ENCODE data around the gene L1TD1.
"Not testable (repeated sequence)": the region's sequence is repeated elsewhere in the genome, so short reads cannot be mapped to it uniquely, and the experiment has no call there.

L1TD1 gene

GRCh38 chr1:62194651-62195544, at the start of gene L1TD1:
TSS of gene L1TD1 (plus strand) at chr1:62194849. CDS start at chr1:62206629, 11,780 bp downstream.
- Histone ChIP-seq H3K9ac (ENCODE audit: low read length) (peak within 1 kb of the TSS; percentile 100), H3K36me3 (ENCODE audit: control insufficient read depth, insufficient read depth, low read length) (peaks cover 44% of the 10 kb centered on the region), H3K9me3 (ENCODE audit: control insufficient read depth, insufficient read depth, low read depth, low read length) (no peaks in the 10 kb centered on the region), H3K27me3 (ENCODE audit: control insufficient read depth, insufficient read depth, low read length) (no peaks in the 10 kb centered on the region), H3K4me1 (ENCODE audit: control insufficient read depth, insufficient read depth, low read length) (peaks cover 37% of the 10 kb centered on the region), H3K4me3 (ENCODE audit: low read depth, low read length) (peak within 1 kb of the TSS; percentile 99), H3K27ac (ENCODE audit: low read depth, low read length) (peak within 1 kb of the TSS; percentile 100)

DNA sequence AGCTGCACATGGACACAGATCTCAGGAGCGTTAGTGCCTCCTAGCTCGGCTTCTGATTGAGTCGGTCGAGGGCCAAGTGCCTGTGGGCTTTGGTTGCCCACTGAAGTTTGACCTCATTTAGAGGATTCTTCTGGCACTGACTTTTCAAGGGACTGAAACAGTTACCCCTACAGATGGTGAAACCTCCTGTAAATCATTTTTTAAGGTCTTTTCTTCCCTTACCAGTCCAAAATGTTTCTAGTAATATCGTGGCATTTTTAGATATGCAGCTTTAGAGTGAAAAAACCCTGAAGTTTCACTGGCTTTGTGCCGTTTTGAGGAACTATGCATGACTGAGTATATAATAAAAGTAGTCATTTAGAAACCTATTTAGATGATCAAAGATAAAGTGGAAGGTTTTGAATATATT, 34.7 kb upstream of the L1TD1 start:
- H3K36me3 ChIP-seq (ENCODE audit: control insufficient read depth, insufficient read depth, low read length): no peaks in the 10 kb centered on the region
- no peak overlapping the region for H3K9ac ChIP-seq (ENCODE audit: low read length)

GRCh38 chr1:62161711-62162110, 32.9 kb upstream of the L1TD1 start:
- H3K4me3 ChIP-seq (ENCODE audit: low read depth, low read length): no peak overlapping the region
- no peak overlapping the region for H3K9ac ChIP-seq (ENCODE audit: low read length)
- H3K9me3 ChIP-seq (ENCODE audit: control insufficient read depth, insufficient read depth, low read depth, low read length): no peaks in the 10 kb centered on the region
- H3K4me1 ChIP-seq (ENCODE audit: control insufficient read depth, insufficient read depth, low read length): no peaks in the 10 kb centered on the region
- no peaks in the 10 kb centered on the region for H3K27me3 ChIP-seq (ENCODE audit: control insufficient read depth, insufficient read depth, low read length)
- no peaks in the 10 kb centered on the region for H3K36me3 ChIP-seq (ENCODE audit: control insufficient read depth, insufficient read depth, low read length)
- no peak overlapping the region for H3K27ac ChIP-seq (ENCODE audit: low read depth, low read length)

More for the DNA sequence above, 34.7 kb upstream of the L1TD1 start:
- Histone ChIP-seq H3K4me3 (ENCODE audit: low read depth, low read length) (no peak overlapping the region), H3K27me3 (ENCODE audit: control insufficient read depth, insufficient read depth, low read length) (no peaks in the 10 kb centered on the region), H3K9me3 (ENCODE audit: control insufficient read depth, insufficient read depth, low read depth, low read length) (no peaks in the 10 kb centered on the region), H3K4me1 (ENCODE audit: control insufficient read depth, insufficient read depth, low read length) (no peaks in the 10 kb centered on the region), H3K27ac (ENCODE audit: low read depth, low read length) (no peak overlapping the region)

- H3K9me3 ChIP-seq (ENCODE audit: control insufficient read depth, insufficient read depth, low read depth, low read length); H3K36me3 ChIP-seq (ENCODE audit: control insufficient read depth, insufficient read depth, low read length); H3K27me3 ChIP-seq (ENCODE audit: control insufficient read depth, insufficient read depth, low read length); H3K4me1 ChIP-seq (ENCODE audit: control insufficient read depth, insufficient read depth, low read length); H3K9ac ChIP-seq (ENCODE audit: low read length); H3K27ac ChIP-seq (ENCODE audit: low read depth, low read length); H3K4me3 ChIP-seq (ENCODE audit: low read depth, low read length): not testable (repeated sequence)
Observed at GRCh38 chr1:62170380-62170779, 24.3 kb upstream of the L1TD1 start.

DNA sequence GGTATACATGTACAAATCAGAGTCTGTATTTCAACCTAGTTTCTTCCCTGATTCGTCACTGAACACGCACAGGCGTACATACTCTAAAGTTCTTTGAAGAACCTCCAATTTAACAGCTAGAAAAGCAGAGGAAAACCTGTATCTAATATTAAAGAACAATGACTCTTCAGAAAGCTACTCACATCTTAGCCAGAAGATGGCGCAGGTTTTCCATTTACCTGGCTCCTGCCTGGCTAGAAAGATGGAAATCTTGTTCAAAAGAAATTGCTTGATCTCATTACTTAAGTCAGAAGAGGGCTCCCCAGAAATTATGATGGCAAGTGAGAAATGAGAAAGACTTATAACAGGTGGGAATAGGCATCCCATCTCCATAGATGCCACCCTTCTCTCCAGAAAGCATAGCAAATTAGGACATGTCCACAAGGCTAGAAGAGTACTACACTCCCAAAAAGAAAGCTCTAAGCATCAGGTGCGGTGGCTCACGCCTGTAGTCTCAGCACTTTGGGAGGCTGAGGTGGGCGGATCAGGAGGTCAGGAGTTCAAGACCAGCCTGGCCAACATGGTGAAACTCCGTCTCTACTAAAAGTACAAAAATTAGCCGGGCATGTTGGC, 19.0 kb upstream of the L1TD1 start:
- H3K27ac ChIP-seq (ENCODE audit: low read depth, low read length): no peak overlapping the region
- H3K27me3 ChIP-seq (ENCODE audit: control insufficient read depth, insufficient read depth, low read length): no peaks in the 10 kb centered on the region
- no peaks in the 10 kb centered on the region for H3K36me3 ChIP-seq (ENCODE audit: control insufficient read depth, insufficient read depth, low read length)
- no peak overlapping the region for H3K9ac ChIP-seq (ENCODE audit: low read length)
- H3K9me3 ChIP-seq (ENCODE audit: control insufficient read depth, insufficient read depth, low read depth, low read length): no peaks in the 10 kb centered on the region
- peaks cover 29% of the 10 kb centered on the region for H3K4me1 ChIP-seq (ENCODE audit: control insufficient read depth, insufficient read depth, low read length)
- H3K4me3 ChIP-seq (ENCODE audit: low read depth, low read length): no peak overlapping the region

DNA sequence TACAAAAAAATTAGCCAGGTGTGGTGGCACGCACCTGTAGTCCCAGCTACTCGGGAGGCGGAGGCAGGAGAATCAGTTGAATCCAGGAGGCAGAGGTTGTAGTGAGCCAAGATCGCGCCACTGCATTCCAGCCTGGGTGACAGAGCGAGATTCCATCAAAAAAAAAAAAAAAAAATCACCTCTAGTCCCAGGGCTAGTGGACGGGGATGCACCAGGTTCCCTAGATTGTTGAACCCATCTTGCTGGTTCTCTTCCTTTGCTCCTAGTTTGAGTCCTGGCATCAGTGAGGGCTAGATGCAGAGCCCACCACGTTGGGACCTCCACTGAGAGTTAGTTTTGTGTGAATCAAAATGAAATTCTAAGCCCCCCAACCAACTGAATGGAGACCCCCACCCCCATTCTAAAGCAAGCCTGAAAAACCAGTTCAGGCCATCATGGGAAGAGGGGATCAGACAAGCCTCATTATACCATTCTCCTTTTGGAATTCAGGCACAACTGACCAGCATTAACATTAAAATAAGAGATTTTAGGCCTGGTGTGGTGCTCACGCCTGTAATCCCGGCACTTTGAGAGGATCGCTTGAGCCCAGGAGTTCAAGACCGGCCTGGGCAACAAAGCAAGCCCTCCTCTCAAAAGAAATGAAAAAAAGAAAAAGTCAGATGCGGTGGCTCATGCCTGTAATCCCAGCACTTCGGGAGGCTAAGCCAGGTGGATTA, 17.9 kb upstream of the L1TD1 start:
- Histone ChIP-seq H3K27me3 (ENCODE audit: control insufficient read depth, insufficient read depth, low read length) (no peaks in the 10 kb centered on the region), H3K36me3 (ENCODE audit: control insufficient read depth, insufficient read depth, low read length) (no peaks in the 10 kb centered on the region), H3K9me3 (ENCODE audit: control insufficient read depth, insufficient read depth, low read depth, low read length) (no peaks in the 10 kb centered on the region), H3K4me3 (ENCODE audit: low read depth, low read length) (no peak overlapping the region), H3K9ac (ENCODE audit: low read length) (no peak overlapping the region), H3K27ac (ENCODE audit: low read depth, low read length) (peak overlapping the region; percentile 34; the same call in 1 of the 2 replicates), H3K4me1 (ENCODE audit: control insufficient read depth, insufficient read depth, low read length) (peaks cover 40% of the 10 kb centered on the region)

GRCh38 chr1:62177621-62178020, 17.0 kb upstream of the L1TD1 start:
- Histone ChIP-seq H3K36me3 (ENCODE audit: control insufficient read depth, insufficient read depth, low read length) (no peaks in the 10 kb centered on the region), H3K27ac (ENCODE audit: low read depth, low read length) (peak overlapping the region; percentile 34; the same call in 1 of the 2 replicates), H3K27me3 (ENCODE audit: control insufficient read depth, insufficient read depth, low read length) (no peaks in the 10 kb centered on the region), H3K4me1 (ENCODE audit: control insufficient read depth, insufficient read depth, low read length) (peaks cover 48% of the 10 kb centered on the region), H3K4me3 (ENCODE audit: low read depth, low read length) (no peak overlapping the region), H3K9me3 (ENCODE audit: control insufficient read depth, insufficient read depth, low read depth, low read length) (no peaks in the 10 kb centered on the region), H3K9ac (ENCODE audit: low read length) (no peak overlapping the region)

DNA sequence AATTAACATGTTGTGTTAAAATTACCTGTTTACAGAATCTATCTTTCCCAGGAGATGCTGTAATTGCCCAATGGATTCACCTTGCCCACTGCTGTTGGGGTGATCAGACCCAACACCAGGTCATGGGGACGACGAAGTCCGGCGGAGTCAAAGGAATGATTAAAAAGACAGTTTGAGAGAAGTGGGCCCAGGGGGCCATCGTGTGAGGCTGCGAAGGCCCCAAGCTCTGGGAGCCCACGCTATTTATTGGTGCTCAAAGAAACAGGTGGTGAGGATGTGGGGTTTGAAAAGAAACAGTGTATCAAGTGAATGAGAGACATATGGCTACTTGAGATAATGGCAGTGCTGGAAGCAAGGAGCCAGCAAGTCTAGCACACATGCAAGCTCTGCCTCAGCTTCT, 16.3 kb upstream of the L1TD1 start:
- H3K4me3 ChIP-seq (ENCODE audit: low read depth, low read length): no peak overlapping the region
- H3K9ac ChIP-seq (ENCODE audit: low read length): no peak overlapping the region
- no peaks in the 10 kb centered on the region for H3K36me3 ChIP-seq (ENCODE audit: control insufficient read depth, insufficient read depth, low read length)
- H3K4me1 ChIP-seq (ENCODE audit: control insufficient read depth, insufficient read depth, low read length): peaks cover 56% of the 10 kb centered on the region
- H3K27ac ChIP-seq (ENCODE audit: low read depth, low read length): no peak overlapping the region
- H3K27me3 ChIP-seq (ENCODE audit: control insufficient read depth, insufficient read depth, low read length): no peaks in the 10 kb centered on the region
- no peaks in the 10 kb centered on the region for H3K9me3 ChIP-seq (ENCODE audit: control insufficient read depth, insufficient read depth, low read depth, low read length)

DNA sequence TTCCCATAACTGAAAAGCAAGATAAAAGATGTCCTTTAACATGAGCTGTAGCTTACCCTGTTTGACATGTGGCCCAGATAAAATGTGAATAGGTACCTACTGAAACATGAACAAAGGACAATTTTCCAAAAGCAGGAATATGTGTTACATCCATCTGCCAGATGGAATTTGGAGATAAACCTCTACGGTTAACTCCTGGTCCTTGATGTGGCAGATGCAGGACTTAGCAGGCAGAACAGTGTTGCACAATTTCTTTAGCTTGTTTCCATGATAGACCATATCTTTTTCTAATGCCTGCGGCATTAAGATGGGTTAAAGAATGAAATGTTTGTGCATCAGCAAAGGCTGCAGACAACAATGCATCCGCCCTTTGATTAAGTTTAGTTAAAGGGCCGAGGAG, 14.6 kb upstream of the L1TD1 start:
- not testable (repeated sequence) for H3K27ac ChIP-seq (ENCODE audit: low read depth, low read length); H3K9ac ChIP-seq (ENCODE audit: low read length); H3K27me3 ChIP-seq (ENCODE audit: control insufficient read depth, insufficient read depth, low read length); H3K4me3 ChIP-seq (ENCODE audit: low read depth, low read length); H3K9me3 ChIP-seq (ENCODE audit: control insufficient read depth, insufficient read depth, low read depth, low read length); H3K36me3 ChIP-seq (ENCODE audit: control insufficient read depth, insufficient read depth, low read length)
- peaks cover 63% of the 10 kb centered on the region for H3K4me1 ChIP-seq (ENCODE audit: control insufficient read depth, insufficient read depth, low read length)

DNA sequence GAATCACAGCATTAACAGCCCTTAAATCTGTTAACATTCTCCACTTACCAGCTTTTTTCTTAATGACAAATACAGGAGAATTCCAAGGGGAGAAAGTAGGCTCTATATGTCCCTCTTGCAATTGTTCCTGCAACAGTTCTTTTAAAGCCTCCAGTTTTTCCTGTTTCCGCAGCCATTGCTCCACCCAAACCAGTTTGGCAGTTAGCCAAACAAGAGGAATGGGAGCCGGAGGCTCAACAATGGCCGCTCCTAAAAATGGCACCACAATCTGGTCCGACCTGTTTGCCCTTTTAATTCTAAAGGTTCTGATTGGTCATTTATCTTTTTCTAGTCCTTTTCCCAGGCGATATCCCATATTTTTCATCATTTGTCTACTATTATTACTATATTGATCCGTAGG, 14.0 kb upstream of the L1TD1 start:
- Histone ChIP-seq H3K27ac (ENCODE audit: low read depth, low read length) (0 out of 2 replicates have a peak overlapping the region, but pooled peaks have one; percentile 68), H3K27me3 (ENCODE audit: control insufficient read depth, insufficient read depth, low read length) (no peaks in the 10 kb centered on the region), H3K4me1 (ENCODE audit: control insufficient read depth, insufficient read depth, low read length) (peaks cover 63% of the 10 kb centered on the region), H3K4me3 (ENCODE audit: low read depth, low read length) (no peak overlapping the region), H3K9ac (ENCODE audit: low read length) (no peak overlapping the region), H3K9me3 (ENCODE audit: control insufficient read depth, insufficient read depth, low read depth, low read length) (no peaks in the 10 kb centered on the region), H3K36me3 (ENCODE audit: control insufficient read depth, insufficient read depth, low read length) (no peaks in the 10 kb centered on the region)

DNA sequence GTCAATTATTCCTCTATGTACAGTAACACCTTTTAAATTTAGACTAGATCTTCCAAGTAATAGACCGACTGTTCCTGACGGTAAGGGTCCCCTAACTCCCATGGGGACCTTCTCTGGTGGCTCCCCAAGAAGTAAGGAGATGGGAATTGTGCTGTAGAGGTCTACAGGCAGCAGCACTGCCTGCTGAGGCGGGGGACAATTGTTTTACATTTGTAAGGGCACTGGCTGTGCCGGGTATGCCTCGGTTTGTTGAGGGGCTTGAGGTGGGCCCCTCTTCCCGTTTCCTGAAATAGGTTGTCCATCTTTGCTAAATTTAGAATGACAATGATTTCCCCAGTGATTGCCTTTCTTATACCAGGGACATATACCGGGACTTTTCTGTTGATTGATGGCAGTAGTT, 13.1 kb upstream of the L1TD1 start:
- Histone ChIP-seq H3K27me3 (ENCODE audit: control insufficient read depth, insufficient read depth, low read length) (no peaks in the 10 kb centered on the region), H3K9ac (ENCODE audit: low read length) (no peak overlapping the region), H3K4me1 (ENCODE audit: control insufficient read depth, insufficient read depth, low read length) (peaks cover 63% of the 10 kb centered on the region), H3K36me3 (ENCODE audit: control insufficient read depth, insufficient read depth, low read length) (no peaks in the 10 kb centered on the region), H3K9me3 (ENCODE audit: control insufficient read depth, insufficient read depth, low read depth, low read length) (no peaks in the 10 kb centered on the region), H3K4me3 (ENCODE audit: low read depth, low read length) (peak overlapping the region; percentile 32; the same call in 1 of the 2 replicates), H3K27ac (ENCODE audit: low read depth, low read length) (peak overlapping the region; percentile 68)

All from HUES6 (cell line).